Regular cardiac myocyte (primary cell): ENCODE data around the gene FOXL1. TPM values are rescaled to one million over a fixed set of nuclear protein-coding genes. Genes with fewer than 3 reads are reported as not detected.

Experiments used
- total RNA-seq: library from RNA; depleted of rRNA; stranded (reverse); fragments of >200 nt; gene quantifications from 2 replicates; pipeline ENCODE4 v1.2.3, GENCODE V29; 2014

The FOXL1 gene
- total RNA-seq, result 30.2 and 33.0 TPM in 2 replicates

DNA sequence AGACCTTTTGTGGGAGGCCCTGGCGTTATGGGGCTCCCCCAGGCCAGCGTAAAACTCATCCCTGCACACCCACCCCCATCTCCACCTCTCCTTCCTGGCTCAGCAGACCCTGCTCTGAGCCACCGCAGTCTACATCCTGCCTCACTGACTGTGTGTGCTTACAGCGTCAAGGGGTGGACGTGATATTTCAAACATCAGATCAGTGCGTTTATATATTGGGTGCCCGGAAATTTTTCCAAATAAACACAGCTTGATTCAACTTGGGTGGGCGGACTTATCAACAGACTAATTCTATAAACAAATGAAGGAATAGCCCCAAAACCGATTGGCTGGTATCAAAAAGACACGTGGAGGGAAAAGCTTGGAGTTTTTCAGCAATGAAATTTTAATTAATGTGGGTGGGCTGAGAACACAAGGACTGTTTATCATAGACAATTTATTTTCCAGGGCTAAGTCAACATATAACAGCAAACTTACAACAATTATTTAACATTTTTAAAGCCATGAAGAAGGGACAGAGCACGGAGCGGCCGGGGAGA lies at the start of gene FOXL1:
FOXL1 (plus strand) TSS at position 489 of the 539 bp plus-strand sequence. CDS start 175 bp downstream, outside the sequence.

DNA sequence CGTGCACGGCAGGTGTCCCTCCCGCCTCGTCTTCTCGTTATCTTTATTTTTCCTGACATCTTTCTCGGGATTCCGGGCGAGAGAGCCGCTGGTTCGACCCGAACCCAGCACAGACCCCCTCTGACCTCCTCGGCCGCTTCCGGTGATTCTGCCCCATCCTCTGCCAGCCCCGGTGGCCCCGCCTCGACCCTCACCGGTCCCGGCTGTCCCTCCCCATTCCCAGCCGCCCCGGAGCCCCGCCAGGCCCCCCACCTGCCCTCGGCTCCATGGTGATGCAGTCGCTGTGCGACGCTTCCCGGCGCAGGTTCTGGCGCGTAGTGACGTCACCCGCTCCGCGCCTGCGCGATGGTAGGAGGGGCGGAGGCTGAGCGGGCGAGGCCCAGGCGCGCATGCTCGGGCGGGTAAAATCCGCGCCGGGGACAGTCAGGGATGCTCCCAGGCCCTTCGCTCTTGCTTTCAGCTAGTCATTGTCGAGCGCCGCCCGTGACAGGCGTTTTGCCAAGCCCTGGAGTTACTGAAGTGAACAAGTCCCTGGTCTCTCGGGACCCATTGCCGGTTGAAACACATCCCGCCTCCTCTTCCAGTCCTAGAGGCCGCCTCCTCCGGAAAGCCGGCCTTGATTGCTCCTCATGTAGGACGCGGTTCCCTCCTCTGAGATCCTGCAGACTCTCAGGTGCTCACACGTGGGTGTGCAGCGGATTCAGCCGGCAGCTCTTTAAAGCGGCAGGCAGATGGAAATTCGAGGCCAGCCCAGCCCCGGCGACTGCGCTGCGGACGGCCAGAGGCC lies 23.2 kb upstream of the FOXL1 start, which contains the start of gene MTHFSD:
MTHFSD (minus strand) TSS at position 319 of the 787 bp plus-strand sequence; CDS start at position 268, 51 bp downstream.

DNA sequence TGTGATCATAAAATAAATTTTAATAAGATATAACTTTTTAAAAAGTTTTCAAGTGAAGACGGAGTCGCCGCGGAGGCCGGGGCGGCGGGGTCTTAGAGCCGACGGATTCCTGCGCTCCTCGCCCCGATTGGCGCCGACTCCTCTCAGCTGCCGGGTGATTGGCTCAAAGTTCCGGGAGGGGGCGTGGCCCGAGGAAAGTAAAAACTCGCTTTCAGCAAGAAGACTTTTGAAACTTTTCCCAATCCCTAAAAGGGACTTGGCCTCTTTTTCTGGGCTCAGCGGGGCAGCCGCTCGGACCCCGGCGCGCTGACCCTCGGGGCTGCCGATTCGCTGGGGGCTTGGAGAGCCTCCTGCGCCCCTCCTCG lies 11.8 kb upstream of the FOXL1 start, which contains the start of gene FOXC2:
FOXC2 (plus strand) TSS at position 229 of the 365 bp plus-strand sequence. CDS start 507 bp downstream, outside the sequence.

Other genes with a start within 250 kb of the FOXL1 start
- 0.19 and 0.28 TPM in 2 replicates for gene FOXF1, start 68.0 kb upstream of the FOXL1 start, total RNA-seq
- 11.3 and 12.1 TPM in 2 replicates for gene MTHFSD, start 23.3 kb upstream of the FOXL1 start, total RNA-seq
- gene FOXC2, start 11.7 kb upstream of the FOXL1 start, total RNA-seq, result 2.3 and 7.3 TPM in 2 replicates